Omental fat pad (tissue), 4 donors: ENCODE results near the gene APC. TPM values are rescaled to one million over a fixed set of nuclear protein-coding genes. Genes with fewer than 3 reads are reported as not detected.
"Not testable (repeated sequence)": the region's sequence is repeated elsewhere in the genome, so short reads cannot be mapped to it uniquely, and the experiment has no call there.

Experiments used
- ATAC-seq: fragments of 150-250 bp; one replicate; pipeline ENCODE4 v1.9.1; 2016; ENCODE audit warnings: mild to moderate bottlenecking, moderate library complexity; ENCODE audit not compliant: low FRiP score
- DNase-seq: peaks from one replicate; pipeline ENCODE4 v3.0.0-alpha.2; 2019; ENCODE audit warnings: low spot score
- CTCF ChIP-seq, 3 donors: fragments of 450-650 bp; IDR thresholded peaks; one replicate each; pipeline ENCODE4 v1.5.1; 2016 to 2017; ENCODE audit warnings: antibody characterized with exemption in 3 of 3, mild to moderate bottlenecking in 3 of 3, moderate library complexity in 2 of 3
- total RNA-seq, 4 donors: library from RNA; depleted of rRNA; stranded (reverse); fragments of >200 nt; gene quantifications; one replicate each; pipeline ENCODE4 v1.1.0, GENCODE V29; 2016

APC gene
- total RNA-seq, 4 donors from 2014 or later, result 33.9 to 78.5 (median 58.8) TPM

- ATAC-seq (no peak), DNase-seq (no peak)
- no peak for TF ChIP-seq CTCF (IDR thresholded peaks at IDR 0.05)
Measured at GRCh38 chr5:112846556-112846955, 108.9 kb downstream of the APC start.

- no peak for DNase-seq
- ATAC-seq, result no peak
- no peak for TF ChIP-seq CTCF (IDR thresholded peaks at IDR 0.05)
Measured at GRCh38 chr5:112847306-112847705, 109.6 kb downstream of the APC start.

GRCh38 chr5:112848116-112848811, 110.6 kb downstream of the APC start:
- TF ChIP-seq CTCF (IDR thresholded peaks at IDR 0.05), result no peak
- ATAC-seq, result peak; percentile 64
- DNase-seq, result no peak

- no peak for ATAC-seq
- no peak for DNase-seq
- TF ChIP-seq CTCF (IDR thresholded peaks at IDR 0.05), result no peak
Measured at GRCh38 chr5:112849912-112850311, 112.2 kb downstream of the APC start.

- no peak for TF ChIP-seq CTCF (IDR thresholded peaks at IDR 0.05)
- ATAC-seq, result no peak
- no peak for DNase-seq
Measured at GRCh38 chr5:112854651-112855050, 117.0 kb downstream of the APC start.

GRCh38 chr5:112857866-112858265, 120.2 kb downstream of the APC start:
- ATAC-seq (no peak), DNase-seq (no peak)
- TF ChIP-seq CTCF (IDR thresholded peaks at IDR 0.05), result no peak

GRCh38 chr5:112860571-112860928, 122.9 kb downstream of the APC start:
- ATAC-seq, DNase-seq: not testable (repeated sequence)
